ENCODE results near the gene FSHR. TPM values are rescaled to one million over a fixed set of nuclear protein-coding genes. Genes with fewer than 3 reads are reported as not detected.

FSHR gene
- total and polyA plus RNA-seq, 2 experiments from 2014 or later = not detected

- no peak for TF ChIP-seq ZNF462 (CRISPR knock-in tag; IDR thresholded peaks at IDR 0.05)
Measured at GRCh38 chr2:49175831-49176230, 21.5 kb upstream of the FSHR start (continued).

- H3K9me3 Mint-ChIP-seq = peaks cover 34% of the 10 kb centered on the region
- H3K27me3 Mint-ChIP-seq (ENCODE audit: insufficient read depth, low read depth, poor library complexity) = peaks cover 2% of the 10 kb centered on the region
- H3K4me2 ChIP-seq = no peak overlapping the region
- no peak for ATAC-seq
- H3K4me1 ChIP-seq (ENCODE audit: insufficient read depth) = no peaks in the 10 kb centered on the region
- peaks cover 10% of the 10 kb centered on the region for H3K9me2 ChIP-seq (ENCODE audit: insufficient read depth)
- no peak overlapping the region for H2AFZ ChIP-seq
- peaks cover 11% of the 10 kb centered on the region for H3K4me1 Mint-ChIP-seq
- no peaks in the 10 kb centered on the region for H3K79me2 ChIP-seq (replicated peaks; ENCODE audit: insufficient read depth)
- DNase-seq (ENCODE audit: low spot score) = no peak
- H4K20me1 ChIP-seq (replicated peaks; ENCODE audit: insufficient read depth) = no peaks in the 10 kb centered on the region
- peaks cover 41% of the 10 kb centered on the region for H3K36me3 Mint-ChIP-seq (ENCODE audit: low read depth)
- H3K36me3 ChIP-seq (ENCODE audit: insufficient read depth) = no peaks in the 10 kb centered on the region
- no peaks in the 10 kb centered on the region for H3F3A ChIP-seq (replicated peaks; ENCODE audit: low read depth)
- H3K27ac ChIP-seq (ENCODE audit: low read depth) = no peak overlapping the region
- H3K4me3 ChIP-seq = no peak overlapping the region
- no peak overlapping the region for H3K27ac Mint-ChIP-seq
- no peaks in the 10 kb centered on the region for H3K27me3 ChIP-seq (ENCODE audit: insufficient read depth)
- no peak overlapping the region for H3K4me3 Mint-ChIP-seq
- no peak for TF ChIP-seq EZH2phosphoT487 (IDR thresholded peaks at IDR 0.05; ENCODE audit: unreplicated experiment)
- no peak for TF ChIP-seq ZNF462 (CRISPR knock-in tag; IDR thresholded peaks at IDR 0.05)
- no peak for TF ChIP-seq EZH2 (IDR thresholded peaks at IDR 0.05; ENCODE audit: low read depth, unreplicated experiment)
- TF ChIP-seq ZNF114 (CRISPR knock-in tag; IDR thresholded peaks at IDR 0.05) = no peak
- no peak for TF ChIP-seq POLR2AphosphoS5 (IDR thresholded peaks at IDR 0.05; ENCODE audit: low read depth)
- TF ChIP-seq REST (IDR thresholded peaks at IDR 0.05; ENCODE audit: unreplicated experiment) = no peak
Measured at GRCh38 chr2:49174750-49175149, 20.4 kb upstream of the FSHR start.
